NCI-H510A (cell line): ENCODE data around the gene SRXN1.

Source experiments
- DNase-seq: peaks from one replicate; lab custom pipeline; 2025; lab: John Stamatoyannopoulos, UW

The SRXN1 gene

GRCh38 chr20:675453-676314, 22.7 kb upstream of the SRXN1 start, which contains the start of gene SCRT2:
SCRT2 (minus strand) TSS chr20:675802; CDS start chr20:675601, 201 bp downstream.
- DNase-seq, result no peak

DNA sequence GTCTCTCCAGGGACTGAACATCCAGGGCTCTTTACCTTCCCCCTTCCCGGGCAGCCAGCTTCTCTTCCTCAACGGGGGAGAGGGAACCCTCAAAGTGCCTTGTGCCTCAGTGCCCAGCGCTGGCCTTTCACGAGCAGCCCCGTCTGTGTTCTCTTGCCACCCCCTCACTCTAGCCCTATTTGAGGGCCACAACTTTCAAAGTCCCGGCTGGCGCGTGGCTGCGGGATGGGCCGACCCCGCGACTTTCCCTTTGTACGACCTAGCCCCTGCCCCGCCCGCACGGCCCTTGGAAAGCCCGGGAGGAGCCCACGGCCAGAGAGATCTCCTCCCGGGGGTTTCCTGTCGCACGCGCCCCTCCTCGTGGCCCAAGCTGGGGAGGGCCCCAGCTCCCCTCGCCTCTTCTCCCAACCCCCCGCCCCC, 22.0 kb upstream of the SRXN1 start:
- no peak for DNase-seq

GRCh38 chr20:673603-674001, 20.6 kb upstream of the SRXN1 start:
- no peak for DNase-seq

DNA sequence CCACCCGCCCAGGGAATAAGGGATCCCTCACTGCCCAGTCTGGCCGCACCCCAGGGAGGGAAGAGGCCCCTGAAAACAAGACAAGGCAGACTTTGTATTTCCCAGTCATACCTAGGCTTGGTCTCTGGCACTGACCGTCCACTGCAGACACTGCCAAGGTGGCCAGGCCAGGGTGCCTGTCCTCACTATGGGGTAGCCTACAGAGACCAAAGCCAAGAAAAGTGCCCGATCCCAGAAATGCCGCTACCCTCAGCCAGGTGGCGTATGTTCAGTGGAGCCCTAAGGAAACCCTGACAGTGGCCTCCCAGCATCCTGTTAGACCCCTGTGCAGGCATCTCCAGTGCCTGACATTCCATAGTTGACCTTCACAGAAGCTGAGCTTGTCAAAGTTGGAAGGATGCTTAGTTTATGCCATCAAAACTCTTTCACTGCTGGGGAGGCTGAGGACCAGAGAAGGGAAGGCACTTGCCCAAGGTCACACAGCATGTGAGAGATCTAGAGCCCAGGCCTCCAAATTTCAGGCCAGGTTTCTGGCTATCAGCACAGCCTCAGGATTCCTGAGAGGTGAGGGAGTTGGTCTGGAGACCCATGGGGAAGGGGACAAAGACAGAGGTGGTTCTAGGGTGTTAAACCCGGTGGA, 20.1 kb upstream of the SRXN1 start:
- no peak for DNase-seq

- DNase-seq, result no peak
Observed at GRCh38 chr20:671252-672030, 18.4 kb upstream of the SRXN1 start.

DNA sequence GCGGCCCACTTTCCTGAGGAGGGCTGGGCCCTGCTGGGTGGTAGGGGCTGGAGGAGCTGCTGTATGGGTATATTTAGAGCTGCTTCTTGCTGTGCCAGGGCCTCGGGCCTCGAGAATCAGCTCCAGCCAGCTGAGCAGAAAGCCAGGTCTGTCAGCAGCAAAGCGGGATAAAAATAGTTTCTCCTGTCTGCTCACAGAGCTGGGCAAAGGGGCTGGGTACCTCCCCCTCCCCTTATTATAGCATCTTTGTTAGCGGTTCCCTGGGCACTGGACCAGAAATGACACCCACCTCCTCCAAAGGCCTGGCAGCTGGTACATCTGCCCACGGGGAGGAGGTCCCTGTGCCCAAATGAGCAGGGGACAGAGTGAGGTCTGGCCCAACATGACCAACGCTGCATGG, 16.6 kb upstream of the SRXN1 start:
- DNase-seq, result no peak

DNA sequence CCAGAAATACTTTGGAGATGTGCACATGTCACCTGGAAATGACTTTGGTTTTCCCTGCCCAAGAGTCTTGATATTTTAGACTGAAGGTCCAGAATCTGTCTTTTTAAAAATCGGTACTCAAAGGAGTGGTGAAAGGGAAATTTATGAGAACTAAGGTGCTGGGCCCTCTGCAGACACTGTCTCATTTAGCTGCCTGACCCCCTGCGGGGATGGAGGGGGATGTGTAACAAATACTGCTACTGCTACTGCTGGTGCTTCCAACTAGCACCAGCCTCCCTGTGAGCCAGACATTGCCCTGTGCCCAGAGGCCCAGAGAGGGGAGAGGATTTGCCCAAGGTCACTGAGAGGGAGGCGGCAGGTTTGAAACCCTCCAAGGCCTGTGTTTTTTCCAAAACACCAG, 15.6 kb upstream of the SRXN1 start:
- no peak for DNase-seq

DNA sequence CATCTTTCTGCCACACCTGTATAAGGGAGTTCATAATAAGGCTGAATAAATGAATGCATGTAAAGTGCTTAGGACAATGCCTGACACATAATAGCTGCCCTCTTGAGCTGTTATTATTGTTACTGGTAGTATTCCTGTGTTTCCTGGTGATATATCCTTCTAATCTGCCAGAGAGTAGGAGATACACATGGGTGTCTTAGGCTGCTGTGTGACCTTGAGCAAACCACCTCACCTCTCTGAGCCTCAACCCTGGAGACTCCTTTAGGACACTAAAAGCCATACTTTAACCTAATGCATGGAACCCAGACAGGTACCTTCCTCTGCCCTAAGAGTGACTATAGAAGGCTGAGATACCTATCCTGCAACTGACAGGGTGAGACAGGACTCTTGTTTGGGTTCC, 15.1 kb upstream of the SRXN1 start:
- no peak for DNase-seq

GRCh38 chr20:667351-668034, 14.5 kb upstream of the SRXN1 start:
- no peak for DNase-seq

GRCh38 chr20:666877-667276, 13.9 kb upstream of the SRXN1 start:
- DNase-seq, result no peak

- no peak for DNase-seq
Observed at GRCh38 chr20:665276-665675, 12.3 kb upstream of the SRXN1 start.

DNA sequence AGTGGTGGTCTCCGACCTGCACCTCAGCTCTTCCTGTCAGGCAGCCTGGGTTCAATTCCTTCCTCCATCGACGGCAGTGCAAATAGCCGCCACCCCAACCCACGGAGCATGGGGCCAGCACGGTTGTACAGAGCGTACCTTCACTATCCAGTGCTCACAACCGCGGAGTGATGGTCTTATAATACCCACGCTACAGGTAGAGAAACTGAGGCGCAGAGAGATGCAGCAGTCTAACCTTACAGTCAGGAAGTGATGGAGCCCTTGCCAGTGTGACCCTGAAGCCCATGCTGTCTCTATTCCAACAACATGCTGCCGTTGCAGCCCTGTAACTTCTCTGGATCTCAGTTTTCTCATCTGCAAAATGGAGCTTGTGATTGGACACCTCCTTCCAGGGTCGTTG, 11.6 kb upstream of the SRXN1 start:
- DNase-seq, result no peak

DNA sequence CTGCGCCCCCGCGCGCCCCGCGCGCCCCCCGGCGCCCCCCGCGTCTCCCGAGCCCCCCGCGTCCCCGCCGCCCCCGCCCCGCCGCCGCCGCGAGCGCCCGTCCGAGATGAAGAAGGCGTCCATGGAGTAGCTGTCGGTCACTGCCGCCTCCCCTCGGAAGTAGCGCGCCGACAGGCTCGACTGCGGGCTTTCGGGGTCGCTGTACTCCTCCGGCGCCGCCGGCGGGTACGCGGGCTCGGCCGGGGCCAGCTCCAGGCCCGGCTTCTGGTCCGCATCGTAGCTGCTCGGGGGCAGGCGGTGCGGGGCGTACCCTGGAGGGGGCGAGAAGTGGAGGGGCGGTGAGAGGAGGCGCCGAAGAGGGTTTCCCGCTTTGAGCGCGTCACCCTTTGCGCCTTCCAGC, 11.2 kb upstream of the SRXN1 start:
- no peak for DNase-seq

DNA sequence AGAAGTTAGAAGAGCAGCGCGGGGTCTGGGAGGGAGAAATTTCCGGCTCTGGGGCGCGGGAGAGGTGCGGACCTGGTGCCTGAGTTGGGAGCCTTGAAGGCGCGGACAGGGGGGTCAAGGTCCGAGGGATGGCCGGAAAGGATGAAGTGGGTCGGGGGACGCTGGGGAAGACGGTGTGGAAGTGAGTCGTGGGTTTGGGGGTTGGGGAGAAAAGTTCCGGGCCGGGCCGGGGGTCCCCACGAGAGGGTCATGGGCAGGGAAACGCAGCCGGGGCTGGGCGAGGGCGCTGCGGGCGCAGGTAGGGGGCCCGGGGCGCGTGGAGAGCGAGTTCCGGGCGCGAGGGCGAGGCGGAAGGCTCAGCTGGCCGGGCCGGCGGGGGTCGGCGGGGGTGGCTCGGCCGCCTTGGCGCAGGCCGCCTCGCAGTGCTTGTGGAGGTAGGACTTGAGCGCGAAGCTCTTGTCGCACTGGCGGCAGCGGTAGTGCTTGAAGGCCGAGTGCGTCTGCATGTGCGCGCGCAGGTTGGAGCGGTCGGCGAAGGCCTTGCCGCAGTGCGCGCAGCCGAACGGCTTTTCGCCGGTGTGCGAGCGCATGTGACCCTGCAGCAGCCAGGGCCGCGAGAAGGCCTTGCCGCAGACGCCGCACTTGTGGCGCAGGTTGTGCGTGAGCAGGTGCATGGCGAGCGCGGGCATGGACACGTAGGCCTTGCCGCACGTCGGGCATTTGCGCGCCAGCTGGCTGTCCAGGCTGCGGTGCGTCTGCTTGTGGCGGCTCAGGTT, 10.5 kb upstream of the SRXN1 start:
- DNase-seq, result peak; percentile 33

DNA sequence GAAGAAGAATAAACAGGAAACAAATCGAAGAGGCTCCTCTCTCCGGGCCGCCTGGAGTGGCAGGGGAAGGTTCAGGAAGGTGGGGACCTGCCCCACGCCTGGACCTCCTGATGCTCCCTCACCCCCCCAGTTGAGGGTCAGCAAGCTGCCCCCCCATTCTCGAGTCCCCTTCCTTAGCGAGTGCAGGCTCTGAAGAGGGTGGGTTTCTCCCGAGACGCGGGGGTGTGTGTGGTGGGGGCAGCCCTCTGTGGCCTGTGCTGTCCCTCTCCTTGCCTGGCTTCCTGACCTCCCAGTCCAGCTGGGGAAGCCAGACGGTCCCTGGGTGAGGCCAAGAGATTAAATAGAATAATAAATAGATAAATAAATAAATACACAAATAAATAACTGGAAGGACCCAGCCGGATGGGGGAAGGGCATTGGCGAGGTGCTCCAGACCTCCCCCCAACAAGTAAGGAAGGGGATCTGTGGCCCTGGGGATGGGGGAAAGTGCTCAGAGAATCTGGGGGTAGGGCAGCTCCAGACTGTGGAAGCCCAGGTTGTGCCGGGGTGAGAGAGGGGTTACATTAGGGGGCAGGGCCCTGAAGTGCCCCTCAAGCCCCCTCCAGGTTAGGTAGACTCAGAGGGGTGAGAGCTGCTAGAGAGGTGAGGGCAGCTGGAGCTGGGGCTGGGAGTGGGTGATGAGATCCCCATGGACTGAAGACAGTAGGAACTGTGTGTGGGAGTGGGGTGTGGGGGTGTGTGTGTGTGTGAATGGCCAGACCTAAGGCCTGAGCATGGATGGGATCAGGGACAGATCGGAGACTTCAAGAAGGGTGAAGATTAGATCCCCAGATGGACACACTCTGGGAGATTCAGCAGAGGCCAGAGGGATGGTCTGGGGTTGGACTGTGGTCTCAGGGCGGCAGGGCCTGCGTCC, 9.5 kb upstream of the SRXN1 start:
- DNase-seq, result no peak

DNA sequence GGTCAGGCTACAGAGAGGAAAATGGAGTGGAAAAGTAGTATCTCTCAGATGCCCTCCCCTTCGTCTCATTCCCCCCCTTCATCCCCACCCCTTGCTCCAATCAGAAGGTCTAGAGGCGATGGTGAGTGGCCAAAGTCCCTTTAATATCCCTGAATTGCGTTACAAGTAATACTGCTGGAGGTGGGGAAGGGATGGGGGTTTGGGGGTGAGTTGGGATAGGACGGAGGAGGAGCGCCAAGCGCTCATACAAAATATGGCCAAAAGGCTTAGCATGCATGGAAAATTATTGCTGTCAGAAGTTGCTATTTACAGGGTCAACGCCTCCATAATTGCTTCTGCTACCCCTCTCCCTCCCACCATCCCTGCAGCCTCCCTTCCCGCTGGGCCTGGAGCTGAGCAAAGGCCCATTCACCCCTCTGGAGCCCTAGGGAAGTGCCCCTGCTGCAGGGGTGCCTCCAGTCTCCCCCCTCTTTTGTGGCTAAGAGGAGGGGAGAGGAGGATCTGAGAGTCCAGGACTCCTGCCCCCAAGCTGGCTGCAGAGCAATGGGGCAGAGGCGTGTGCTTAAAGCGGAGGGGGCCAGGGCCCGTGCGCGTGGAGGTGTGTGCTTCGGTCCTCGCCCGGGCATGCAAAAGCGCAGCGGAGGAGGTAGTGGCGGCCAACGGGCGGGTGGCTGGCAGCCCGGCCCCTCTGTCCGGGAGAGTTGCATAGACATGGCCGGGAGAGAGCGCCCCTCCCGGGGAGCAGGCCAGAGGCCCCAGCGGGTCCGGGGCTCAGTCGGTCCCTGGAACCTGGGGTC, 8.7 kb upstream of the SRXN1 start:
- no peak for DNase-seq

DNA sequence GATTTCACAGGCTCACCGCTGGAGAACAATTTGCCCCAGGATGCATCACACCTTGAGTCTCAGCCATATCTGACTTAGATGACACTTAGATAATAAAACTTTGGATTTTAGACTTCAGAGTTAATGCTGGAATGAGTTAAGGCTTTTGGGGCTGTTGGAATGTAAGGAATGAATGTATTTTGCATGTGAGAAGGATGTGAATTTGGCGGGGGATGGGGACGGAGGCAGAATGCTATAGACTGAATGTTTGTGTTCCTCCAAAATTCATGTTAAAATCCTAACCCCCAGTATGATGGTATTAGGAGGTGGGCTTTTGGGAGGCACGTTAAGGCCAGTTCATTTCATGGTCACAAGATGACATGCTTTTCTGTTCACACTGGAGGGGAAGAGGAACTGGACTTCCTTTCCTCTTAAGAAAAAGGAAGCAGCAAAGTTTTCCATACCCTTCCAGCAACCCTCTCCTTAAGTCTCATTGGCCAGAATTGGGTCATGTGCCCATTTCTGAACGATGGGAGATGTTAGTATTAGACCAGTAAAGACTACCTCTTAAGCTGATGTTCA, 5.8 kb upstream of the SRXN1 start:
- DNase-seq, result no peak

DNA sequence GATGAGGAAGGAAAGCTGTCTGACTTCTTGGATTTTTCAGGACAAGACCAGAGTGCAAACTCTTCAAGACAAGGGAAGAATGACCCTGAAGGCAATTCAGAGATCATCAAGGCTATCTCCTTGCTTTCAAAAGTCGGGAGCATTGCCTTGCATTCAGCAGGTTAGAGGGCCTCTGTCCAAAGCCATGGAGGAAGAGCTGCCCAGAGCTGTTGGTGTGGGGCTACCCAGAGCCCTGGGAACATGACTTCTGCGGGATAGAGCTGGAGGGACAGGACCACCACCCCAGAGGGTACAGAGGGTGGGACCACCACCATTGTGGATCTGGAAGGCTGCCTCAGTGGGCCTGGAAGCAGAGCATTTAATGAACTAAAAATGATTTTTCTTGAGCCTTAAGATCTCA, 5.2 kb upstream of the SRXN1 start:
- no peak for DNase-seq
